WTC11 (cell line): ENCODE data around the gene SHISA7. TPM values are rescaled to one million over a fixed set of nuclear protein-coding genes. Genes with fewer than 3 reads are reported as not detected.

Experiments
- AFF4 ChIP-seq: sonication (generic); formaldehyde crosslinking; IDR thresholded peaks from 2 replicates; pipeline ENCODE4 v1.8.1; 2023; ENCODE audit warnings: mild to moderate bottlenecking, missing genetic modification reagents, borderline replicate concordance
- ATF2 ChIP-seq: sonication (generic); formaldehyde crosslinking; IDR thresholded peaks from 2 replicates; pipeline ENCODE4 v1.8.1; 2022; ENCODE audit warnings: low read depth, missing genetic modification reagents, borderline replicate concordance
- CREB1 ChIP-seq: sonication (generic); formaldehyde crosslinking; IDR thresholded peaks from 2 replicates; pipeline ENCODE4 v1.8.0; 2023; ENCODE audit warnings: mild to moderate bottlenecking, missing genetic modification reagents
- EMX1 ChIP-seq: fragments of 250-450 bp; sonication (Bioruptor Pico); IDR thresholded peaks from 2 replicates; pipeline ENCODE4 v1.8.0; 2021; ENCODE audit warnings: mild to moderate bottlenecking
- ETV6 ChIP-seq: sonication (generic); formaldehyde crosslinking; IDR thresholded peaks from 2 replicates; pipeline ENCODE4 v1.8.1; 2022; ENCODE audit warnings: mild to moderate bottlenecking, missing genetic modification reagents
- FOXJ3 ChIP-seq: sonication (generic); formaldehyde crosslinking; IDR thresholded peaks from 2 replicates; pipeline ENCODE4 v1.9.0; 2021; ENCODE audit warnings: missing genetic modification reagents, mild to moderate bottlenecking, borderline replicate concordance
- FOXK1 ChIP-seq: sonication (generic); formaldehyde crosslinking; IDR thresholded peaks from 2 replicates; pipeline ENCODE4 v1.8.0; 2022; ENCODE audit warnings: mild to moderate bottlenecking, moderate library complexity, missing genetic modification reagents
- GABPB1 ChIP-seq: sonication (generic); formaldehyde crosslinking; IDR thresholded peaks from 2 replicates; pipeline ENCODE4 v1.8.1; 2023; ENCODE audit warnings: mild to moderate bottlenecking, missing genetic modification reagents
- JUN ChIP-seq: sonication (generic); formaldehyde crosslinking; IDR thresholded peaks from 2 replicates; pipeline ENCODE4 v1.8.0; 2023; ENCODE audit warnings: mild to moderate bottlenecking, missing genetic modification reagents
- MXD4 ChIP-seq: fragments of 250-450 bp; sonication (Bioruptor Pico); IDR thresholded peaks from 2 replicates; pipeline ENCODE4 v1.8.0; 2021; ENCODE audit warnings: mild to moderate bottlenecking, moderate library complexity, borderline replicate concordance
- NFE2L1 ChIP-seq: sonication (generic); formaldehyde crosslinking; IDR thresholded peaks from 2 replicates; pipeline ENCODE4 v1.8.1; 2023; ENCODE audit warnings: missing genetic modification reagents
- PRDM15 ChIP-seq: sonication (generic); formaldehyde crosslinking; IDR thresholded peaks from 2 replicates; pipeline ENCODE4 v1.8.0; 2022; ENCODE audit warnings: missing genetic modification reagents
- SMAD4 ChIP-seq: sonication (generic); formaldehyde crosslinking; IDR thresholded peaks from 2 replicates; pipeline ENCODE4 v1.8.0; 2022; ENCODE audit warnings: mild to moderate bottlenecking, missing genetic modification reagents
- SOX15 ChIP-seq: fragments of 250-450 bp; sonication (Bioruptor Pico); IDR thresholded peaks from 2 replicates; pipeline ENCODE4 v1.9.0; 2021; ENCODE audit warnings: mild to moderate bottlenecking
- SP1 ChIP-seq: sonication (generic); formaldehyde crosslinking; conservative IDR thresholded peaks from 2 replicates; pipeline ENCODE4 v1.8.1; 2022; ENCODE audit warnings: missing genetic modification reagents
- TEAD4 ChIP-seq: sonication (generic); formaldehyde crosslinking; IDR thresholded peaks from 2 replicates; pipeline ENCODE4 v1.8.0; 2022; ENCODE audit warnings: mild to moderate bottlenecking, missing genetic modification reagents
- TP53 ChIP-seq: sonication (generic); formaldehyde crosslinking; IDR thresholded peaks from 2 replicates; pipeline ENCODE4 v1.8.1; 2023; ENCODE audit warnings: mild to moderate bottlenecking, missing genetic modification reagents
- ZBTB43 ChIP-seq: sonication (generic); formaldehyde crosslinking; IDR thresholded peaks from 2 replicates; pipeline ENCODE4 v1.8.1; 2023; ENCODE audit warnings: mild to moderate bottlenecking, missing genetic modification reagents
- ZNF121 ChIP-seq: sonication (generic); formaldehyde crosslinking; IDR thresholded peaks from 2 replicates; pipeline ENCODE4 v1.8.0; 2023; ENCODE audit warnings: missing genetic modification reagents
- ZNF281 ChIP-seq: sonication (generic); formaldehyde crosslinking; IDR thresholded peaks from 2 replicates; pipeline ENCODE4 v1.8.0; 2023; ENCODE audit warnings: mild to moderate bottlenecking, missing genetic modification reagents
- total RNA-seq: library from RNA; stranded (reverse); gene quantifications from 3 replicates; pipeline ENCODE4 v1.2.3, GENCODE V29; 2021

Gene SHISA7
- total RNA-seq, 1 experiment from 2014 or later = 0.79 TPM

GRCh38 chr19:55437410-55437809, 5.7 kb downstream of the SHISA7 start (continued):
- TF ChIP-seq FOXK1 (peak; percentile 81), NFE2L1 (CRISPR knock-in tag) (peak; percentile 86; the same call in 1 of the 2 replicates), MXD4 (CRISPR knock-in tag) (no peak), FOXJ3 (CRISPR knock-in tag) (no peak), CREB1 (CRISPR knock-in tag) (0 out of 2 replicates have a peak, but pooled peaks have one; percentile 35), JUN (0 out of 2 replicates have a peak, but pooled peaks have one; percentile 62), GABPB1 (no peak), ZNF121 (CRISPR knock-in tag) (peak; percentile 40; the same call in 1 of the 2 replicates), SMAD4 (CRISPR knock-in tag) (peak; percentile 78), ZBTB43 (CRISPR knock-in tag) (0 out of 2 replicates have a peak, but pooled peaks have one; percentile 55), TP53 (CRISPR knock-in tag) (peak; percentile 77; the same call in 1 of the 2 replicates), ATF2 (0 out of 2 replicates have a peak, but pooled peaks have one; percentile 43), PRDM15 (CRISPR knock-in tag) (0 out of 2 replicates have a peak, but pooled peaks have one; percentile 36), EMX1 (no peak), SOX15 (no peak), ETV6 (CRISPR knock-in tag) (peak; percentile 77; the same call in 1 of the 2 replicates), SP1 (CRISPR knock-in tag) (peak; percentile 83), TEAD4 (CRISPR knock-in tag) (peak; percentile 84; the same call in 1 of the 2 replicates), ZNF281 (CRISPR knock-in tag) (peak; percentile 83), AFF4 (CRISPR knock-in tag) (no peak)
